ENCODE data around the gene GPA33. TPM values are rescaled to one million over a fixed set of nuclear protein-coding genes. Genes with fewer than 3 reads are reported as not detected.

GPA33 gene
- polyA plus RNA-seq, 2 of the 4 experiments (the other 2 are of a cell fraction) = not detected

GRCh38 chr1:167104256-167104633 is 14.1 kb upstream of the GPA33 start:
- ATAC-seq (no peak), FAIRE-seq (no peak), DNase-seq (ENCODE audit: low read depth in 1 of 2, low spot score in 1 of 2) (no peak)
- Histone ChIP-seq H3K27ac (no peak overlapping the region), H3K4me3 (no peak overlapping the region), H3K4me2 (no peak overlapping the region), H3K9me3 (no peaks in the 10 kb centered on the region), H3K4me1 (0 out of 3 replicates have a peak, but pooled peaks cover 6% of the 10 kb centered on the region)
- POLR2A ChIA-PET = no interaction called here
- no peak for TF ChIP-seq FOXS1 (CRISPR knock-in tag; IDR thresholded peaks at IDR 0.05)
- TF ChIP-seq, protein P1, sequence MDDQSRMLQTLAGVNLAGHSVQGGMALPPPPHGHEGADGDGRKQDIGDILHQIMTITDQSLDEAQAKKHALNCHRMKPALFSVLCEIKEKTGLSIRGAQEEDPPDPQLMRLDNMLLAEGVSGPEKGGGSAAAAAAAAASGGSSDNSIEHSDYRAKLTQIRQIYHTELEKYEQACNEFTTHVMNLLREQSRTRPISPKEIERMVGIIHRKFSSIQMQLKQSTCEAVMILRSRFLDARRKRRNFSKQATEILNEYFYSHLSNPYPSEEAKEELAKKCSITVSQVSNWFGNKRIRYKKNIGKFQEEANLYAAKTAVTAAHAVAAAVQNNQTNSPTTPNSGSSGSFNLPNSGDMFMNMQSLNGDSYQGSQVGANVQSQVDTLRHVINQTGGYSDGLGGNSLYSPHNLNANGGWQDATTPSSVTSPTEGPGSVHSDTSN (IDR thresholded peaks at IDR 0.05) = no peak
- TF ChIP-seq MAZ (IDR thresholded peaks at IDR 0.05; ENCODE audit: borderline replicate concordance, low read depth, low read length) = no peak
- TF ChIP-seq HDAC2 (IDR thresholded peaks at IDR 0.05) = no peak
- no peak for TF ChIP-seq CHD4 (IDR thresholded peaks at IDR 0.05; ENCODE audit: borderline replicate concordance)
- no peak for TF ChIP-seq TP53 (CRISPR knock-in tag; IDR thresholded peaks at IDR 0.05)
- TF ChIP-seq ELK1 (IDR thresholded peaks at IDR 0.05; ENCODE audit: low read depth, low read length) = no peak
- no peak for TF ChIP-seq NR3C1 (IDR thresholded peaks at IDR 0.05)
- TF ChIP-seq EP300 (IDR thresholded peaks at IDR 0.05) = no peak
- TF ChIP-seq HOXB5 (CRISPR knock-in tag; IDR thresholded peaks at IDR 0.05) = no peak
- TF ChIP-seq FOSL2 (IDR thresholded peaks at IDR 0.05) = no peak
- TF ChIP-seq FOSL2 (CRISPR knock-in tag; IDR thresholded peaks at IDR 0.05) = no peak
- TF ChIP-seq, protein P2, sequence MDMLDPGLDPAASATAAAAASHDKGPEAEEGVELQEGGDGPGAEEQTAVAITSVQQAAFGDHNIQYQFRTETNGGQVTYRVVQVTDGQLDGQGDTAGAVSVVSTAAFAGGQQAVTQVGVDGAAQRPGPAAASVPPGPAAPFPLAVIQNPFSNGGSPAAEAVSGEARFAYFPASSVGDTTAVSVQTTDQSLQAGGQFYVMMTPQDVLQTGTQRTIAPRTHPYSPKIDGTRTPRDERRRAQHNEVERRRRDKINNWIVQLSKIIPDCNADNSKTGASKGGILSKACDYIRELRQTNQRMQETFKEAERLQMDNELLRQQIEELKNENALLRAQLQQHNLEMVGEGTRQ (IDR thresholded peaks at IDR 0.05) = no peak
- no peak for TF ChIP-seq POLR2A (IDR thresholded peaks at IDR 0.05; ENCODE audit: low read length)
- no peak for TF ChIP-seq CEBPB (IDR thresholded peaks at IDR 0.05)
- TF ChIP-seq RARB (CRISPR knock-in tag; IDR thresholded peaks at IDR 0.05) = no peak
- TF ChIP-seq ESRRA (IDR thresholded peaks at IDR 0.05; ENCODE audit: borderline replicate concordance, low read length) = no peak
- no peak for TF ChIP-seq POLR2AphosphoS2 (conservative IDR thresholded peaks at IDR 0.05; ENCODE audit: low read length)
- no peak for TF ChIP-seq HOXA7 (CRISPR knock-in tag; IDR thresholded peaks at IDR 0.05)
- TF ChIP-seq HES2 (IDR thresholded peaks at IDR 0.05) = no peak
- 87% methylated on average over 6 of the region's 6 CpGs for WGBS (ENCODE audit: missing lambda C conversion rate)
- CTCF ChIA-PET = interaction anchor here (1.2 kb wide), 1 partner anchor 10 kb away, joined by 3 read pairs; the partner anchor contains the start of gene STYXL2

DNA sequence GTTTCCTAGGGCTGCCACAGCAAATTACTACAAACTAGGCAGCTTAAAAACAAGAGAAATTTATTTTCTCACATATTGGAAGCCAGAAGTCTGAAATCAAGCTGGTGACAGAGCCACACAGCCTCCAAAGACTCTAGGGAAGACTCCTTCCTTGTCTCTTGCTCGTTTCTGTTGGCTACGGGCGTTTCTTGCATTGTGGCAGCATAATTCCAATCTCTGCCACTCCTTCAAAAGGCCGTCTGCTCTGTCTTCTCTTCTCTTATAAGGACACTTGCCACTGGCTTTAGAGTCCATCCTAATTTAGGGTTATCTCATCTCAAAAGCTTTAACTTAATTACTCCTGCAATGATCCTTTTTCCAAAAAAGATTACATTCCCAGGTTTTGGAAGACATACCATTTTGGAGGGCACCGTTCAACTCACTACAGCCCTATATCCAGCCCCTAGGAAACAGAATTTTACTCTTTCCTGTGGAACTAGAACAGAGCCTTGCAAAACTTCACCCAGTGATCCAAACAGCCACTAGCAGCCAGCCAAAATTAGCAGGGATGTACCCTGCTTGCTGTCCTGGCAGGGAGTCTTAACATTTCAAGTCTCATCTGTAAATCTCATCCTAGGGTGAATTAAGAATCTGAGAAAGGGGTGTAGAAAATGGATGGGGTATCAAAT is 12.9 kb upstream of the GPA33 start:
- H3K4me2 ChIP-seq = no peak overlapping the region
- TF ChIP-seq PHF8 (IDR thresholded peaks at IDR 0.05; ENCODE audit: borderline replicate concordance, low read depth) = no peak
- TF ChIP-seq TP53 (CRISPR knock-in tag; IDR thresholded peaks at IDR 0.05) = no peak
- no peak for TF ChIP-seq HOXB5 (CRISPR knock-in tag; IDR thresholded peaks at IDR 0.05)
- no peak for TF ChIP-seq POLR2A (IDR thresholded peaks at IDR 0.05; ENCODE audit: low read length)
- TF ChIP-seq SMC3 (IDR thresholded peaks at IDR 0.05) = no peak
- TF ChIP-seq EHF (CRISPR knock-in tag; IDR thresholded peaks at IDR 0.05) = no peak
- TF ChIP-seq TFCP2L1 (CRISPR knock-in tag; IDR thresholded peaks at IDR 0.05) = no peak
- TF ChIP-seq RARB (CRISPR knock-in tag; IDR thresholded peaks at IDR 0.05) = no peak
- TF ChIP-seq FOSL2 (IDR thresholded peaks at IDR 0.05) = no peak
- no peak for TF ChIP-seq FOSL2 (CRISPR knock-in tag; IDR thresholded peaks at IDR 0.05)
- TF ChIP-seq POLR2AphosphoS2 (conservative IDR thresholded peaks at IDR 0.05; ENCODE audit: low read length) = no peak
- TF ChIP-seq HDAC2 (IDR thresholded peaks at IDR 0.05) = no peak
- TF ChIP-seq JUN (IDR thresholded peaks at IDR 0.05) = no peak
- no peak for TF ChIP-seq NR3C1 (IDR thresholded peaks at IDR 0.05)
- no peak for TF ChIP-seq CBX2 (IDR thresholded peaks at IDR 0.05; ENCODE audit: borderline replicate concordance, low read depth)
- TF ChIP-seq CTCF (IDR thresholded peaks at IDR 0.05) = no peak
- ChIA-PET CTCF (interaction anchor here (1.1 to 1.3 kb wide), 2 partner anchors 11 to 36 kb away, joined by 3 to 4 read pairs; no protein-coding TSS in a partner anchor), POLR2A (no interaction called here)
- 0 out of 3 replicates have a peak, but pooled peaks cover 6% of the 10 kb centered on the region for H3K4me1 ChIP-seq
- WGBS (ENCODE audit: missing lambda C conversion rate) = 68% methylated on average over 5 of the region's 5 CpGs
- no peak overlapping the region for H3K27ac ChIP-seq
- no peak overlapping the region for H3K4me3 ChIP-seq
- ATAC-seq (no peak; a peak in 1 of 6 replicates), FAIRE-seq (no peak), DNase-seq (ENCODE audit: low read depth in 1 of 2, low spot score in 1 of 2) (no peak)
- no peaks in the 10 kb centered on the region for H3K9me3 ChIP-seq
